Measurements from ENCODE around the gene UST.

DNA sequence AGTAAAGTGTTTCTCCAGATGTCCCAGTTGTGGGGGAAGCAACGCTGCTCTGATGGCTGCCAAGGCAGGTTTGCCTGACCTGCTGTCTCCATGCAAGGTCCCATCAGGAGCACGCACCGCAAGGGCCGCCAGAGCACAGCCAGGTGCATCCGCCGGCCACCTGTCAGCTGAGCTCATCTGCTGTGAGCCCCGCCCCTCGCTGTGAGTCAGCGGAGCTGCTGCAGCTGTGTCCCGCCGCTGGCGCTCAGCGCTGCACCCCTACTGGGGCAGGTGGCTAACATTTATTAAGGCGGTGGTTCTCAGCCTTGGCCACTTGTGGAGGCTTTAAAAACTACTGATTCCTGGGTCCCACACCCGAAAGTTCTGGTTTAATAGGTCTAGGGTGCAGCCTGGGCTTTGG lies 225.7 kb downstream of the UST start:
- TF ChIP-seq, protein P1, sequence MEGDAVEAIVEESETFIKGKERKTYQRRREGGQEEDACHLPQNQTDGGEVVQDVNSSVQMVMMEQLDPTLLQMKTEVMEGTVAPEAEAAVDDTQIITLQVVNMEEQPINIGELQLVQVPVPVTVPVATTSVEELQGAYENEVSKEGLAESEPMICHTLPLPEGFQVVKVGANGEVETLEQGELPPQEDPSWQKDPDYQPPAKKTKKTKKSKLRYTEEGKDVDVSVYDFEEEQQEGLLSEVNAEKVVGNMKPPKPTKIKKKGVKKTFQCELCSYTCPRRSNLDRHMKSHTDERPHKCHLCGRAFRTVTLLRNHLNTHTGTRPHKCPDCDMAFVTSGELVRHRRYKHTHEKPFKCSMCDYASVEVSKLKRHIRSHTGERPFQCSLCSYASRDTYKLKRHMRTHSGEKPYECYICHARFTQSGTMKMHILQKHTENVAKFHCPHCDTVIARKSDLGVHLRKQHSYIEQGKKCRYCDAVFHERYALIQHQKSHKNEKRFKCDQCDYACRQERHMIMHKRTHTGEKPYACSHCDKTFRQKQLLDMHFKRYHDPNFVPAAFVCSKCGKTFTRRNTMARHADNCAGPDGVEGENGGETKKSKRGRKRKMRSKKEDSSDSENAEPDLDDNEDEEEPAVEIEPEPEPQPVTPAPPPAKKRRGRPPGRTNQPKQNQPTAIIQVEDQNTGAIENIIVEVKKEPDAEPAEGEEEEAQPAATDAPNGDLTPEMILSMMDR (IDR thresholded peaks at IDR 0.05 in 4 of 5, conservative IDR thresholded peaks at IDR 0.05 in 1 of 5) = no peak
- no peak for TF ChIP-seq POLR2A (IDR thresholded peaks at IDR 0.05)

All from gastrocnemius medialis (tissue), 4 donors.